NCI-H1417 (cell line): ENCODE measurements around the gene ZNF268.
"Not testable (repeated sequence)": the region's sequence is repeated elsewhere in the genome, so short reads cannot be mapped to it uniquely, and the experiment has no call there.

Experiments used
- DNase-seq, 3 experiments: peaks; one replicate each; lab custom pipeline; 2025; lab: John Stamatoyannopoulos, UW

The ZNF268 gene

DNA sequence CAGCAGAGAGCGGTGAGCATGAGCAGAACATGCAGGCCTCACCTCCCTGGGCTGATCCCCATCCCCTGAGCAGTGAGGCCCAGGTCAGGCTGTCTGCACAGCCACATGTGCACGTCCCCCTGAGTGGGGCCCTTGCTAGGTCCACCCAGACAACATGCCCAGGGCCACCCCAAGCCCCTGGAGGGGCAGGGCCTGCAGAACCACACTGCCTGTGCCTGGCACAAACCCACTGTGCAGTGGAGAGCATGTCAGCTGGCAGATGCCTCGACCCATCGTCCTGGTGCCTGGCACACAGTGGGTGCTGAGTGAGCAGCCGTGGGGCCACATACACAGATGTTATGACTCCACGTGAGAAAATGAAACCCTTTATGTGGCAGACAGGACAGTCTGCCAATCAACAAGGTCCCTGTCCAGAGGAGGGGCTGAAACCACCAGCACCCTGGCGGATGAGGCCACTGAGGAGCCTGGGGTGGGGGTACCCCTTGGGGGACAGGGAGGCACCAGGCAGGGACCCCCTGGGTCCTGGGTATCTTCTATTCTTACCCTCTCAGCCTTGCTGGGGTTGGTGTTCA is 46.1 kb downstream of the ZNF268 start:
- DNase-seq = no peak

DNA sequence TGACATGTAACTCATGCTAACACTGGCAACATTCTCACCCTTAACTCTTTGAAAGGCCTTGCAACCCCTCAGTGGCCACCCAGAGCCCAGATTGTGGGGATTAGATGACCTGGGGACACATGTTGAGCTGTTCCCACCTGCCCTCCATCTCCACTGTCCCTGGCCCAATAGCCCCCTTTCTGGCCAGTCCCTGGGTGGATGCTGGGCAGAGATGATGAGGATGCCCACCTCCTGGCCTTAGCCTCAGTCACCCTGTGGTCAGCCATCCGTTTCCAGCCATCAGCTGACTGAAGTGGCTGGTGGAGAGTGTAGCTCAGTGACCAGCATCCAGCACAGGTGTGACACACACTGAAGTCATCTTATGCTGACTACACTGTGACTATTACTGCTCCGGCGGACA is 49.7 kb downstream of the ZNF268 start:
- no peak for DNase-seq

GRCh38 chr12:133233006-133233405 is 51.7 kb downstream of the ZNF268 start:
- no peak for DNase-seq

- DNase-seq = no peak
Observed at GRCh38 chr12:133233993-133234564, 52.8 kb downstream of the ZNF268 start.

GRCh38 chr12:133234971-133235370 is 53.7 kb downstream of the ZNF268 start:
- no peak for DNase-seq

DNA sequence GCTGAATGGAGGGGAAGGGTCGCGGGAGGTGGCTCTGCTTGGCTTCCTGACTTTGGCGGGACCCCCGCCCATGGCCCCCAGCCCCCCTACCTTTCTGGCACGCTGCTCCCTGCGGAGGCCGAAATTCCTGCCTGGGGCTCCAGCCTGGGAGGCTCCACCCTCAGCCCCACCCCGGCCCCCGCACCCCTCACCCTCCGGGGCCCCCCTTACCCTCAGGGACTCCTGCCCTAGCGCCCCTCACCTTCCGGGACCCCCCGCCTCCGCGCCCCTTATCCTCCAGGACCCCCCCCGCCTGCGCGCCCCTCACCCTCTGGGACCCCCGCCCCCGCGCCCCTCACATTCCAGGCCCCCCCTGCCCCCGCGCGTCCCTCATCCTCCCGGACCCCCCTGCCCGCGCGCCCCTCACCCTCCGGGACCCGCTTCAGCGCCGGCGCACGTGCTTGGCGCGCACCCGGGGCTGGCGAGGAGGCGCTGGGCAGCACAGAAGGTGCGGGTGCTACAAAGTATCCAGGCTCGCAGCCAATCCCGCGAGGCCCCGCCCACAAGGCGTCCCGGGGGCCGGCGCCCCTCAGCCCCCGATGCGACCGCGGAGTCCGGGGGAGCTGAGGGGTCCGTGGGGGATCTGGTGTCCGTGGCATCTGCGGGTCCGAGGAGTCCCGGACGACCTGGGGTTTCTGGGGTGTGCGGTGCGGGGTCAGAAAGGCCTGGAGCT is 54.3 kb downstream of the ZNF268 start, which contains the start of gene ANHX:
TSS of gene ANHX (minus strand) at position 477 of the 712 bp plus-strand sequence. CDS start 1,521 bp downstream, outside the sequence.
- DNase-seq = no peak

DNA sequence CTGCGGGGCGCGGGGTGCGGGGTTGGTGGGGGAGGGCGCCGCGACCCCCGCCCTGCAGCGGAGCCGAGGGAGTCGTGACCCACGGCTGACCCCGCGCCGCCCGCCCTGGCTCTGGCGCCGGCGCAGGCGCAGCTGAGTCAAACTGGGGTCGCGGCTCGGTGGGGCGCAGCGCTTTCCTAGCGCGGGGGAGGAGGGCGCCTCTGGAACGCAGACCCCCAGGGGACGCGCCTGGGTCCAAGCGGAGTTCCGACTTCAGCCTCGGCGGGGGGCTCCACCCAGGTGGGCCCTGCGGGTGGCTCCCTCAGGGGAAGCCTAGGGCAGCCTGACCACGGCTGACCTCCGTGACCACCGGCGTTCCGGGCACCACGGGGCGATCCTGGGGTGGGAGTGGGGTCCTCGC is 54.8 kb downstream of the ZNF268 start:
- no peak for DNase-seq

GRCh38 chr12:133236556-133236955 is 55.3 kb downstream of the ZNF268 start:
- DNase-seq = no peak

DNA sequence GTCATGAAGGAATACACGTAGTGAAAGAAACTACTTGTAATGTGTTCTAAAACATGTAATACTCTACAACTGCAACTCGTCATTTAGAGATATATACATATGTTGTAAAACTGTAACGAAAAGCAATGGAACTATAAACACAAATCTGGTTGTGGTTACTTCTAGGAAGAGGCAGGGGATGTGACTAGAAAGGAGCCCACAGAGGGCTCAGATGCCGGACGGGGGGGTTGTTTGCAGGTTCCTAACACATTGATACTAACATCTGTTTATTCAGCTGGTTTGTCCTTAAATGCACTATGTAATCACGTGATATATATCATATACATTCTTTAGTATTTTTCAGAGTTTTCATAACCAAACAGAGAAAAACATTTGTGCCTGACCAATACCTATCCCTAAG is 70.4 kb downstream of the ZNF268 start:
- no peak for DNase-seq

- DNase-seq = not testable (repeated sequence)
Observed at GRCh38 chr12:133255833-133256232, 74.5 kb downstream of the ZNF268 start.

DNA sequence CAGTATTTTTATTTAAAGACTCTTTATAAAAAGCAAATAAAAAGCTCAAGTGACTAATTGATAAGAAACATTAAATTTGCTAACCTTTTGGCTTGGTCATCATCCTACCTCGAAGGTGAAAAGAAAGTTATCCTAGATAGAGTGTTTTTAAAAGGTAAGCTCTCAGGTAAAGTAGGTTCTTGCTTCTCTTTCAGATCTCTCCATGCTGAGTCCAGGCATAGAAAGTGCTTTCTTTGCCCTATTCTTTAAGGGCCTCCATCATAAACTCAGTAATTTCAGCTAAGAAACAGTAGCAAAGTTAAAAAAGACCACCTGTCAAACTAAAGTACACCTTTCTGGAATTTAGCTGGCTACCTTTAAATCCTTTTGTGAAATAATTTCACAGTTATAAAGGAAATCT is 75.0 kb downstream of the ZNF268 start:
- DNase-seq = no peak

DNA sequence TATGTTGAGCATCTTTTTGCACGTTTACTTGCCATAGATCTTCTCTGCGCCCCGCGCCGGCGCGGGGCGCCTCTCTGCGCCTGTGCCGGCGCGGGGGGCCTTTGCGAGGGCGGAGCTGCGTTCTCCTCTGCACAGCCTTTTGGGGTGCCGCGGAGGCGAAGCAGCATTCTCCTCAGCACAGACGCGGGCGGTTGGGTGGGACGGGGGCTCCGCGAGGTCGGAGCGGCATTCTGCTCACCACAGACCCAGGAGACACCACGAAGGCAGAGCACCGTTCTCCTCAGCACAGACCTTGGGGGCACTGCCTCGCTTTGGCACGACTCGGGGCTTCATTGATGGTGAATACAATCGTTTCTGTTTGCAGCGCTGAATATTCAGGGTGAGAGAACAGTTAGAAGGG is 82.9 kb downstream of the ZNF268 start:
- DNase-seq = no peak
